GM18873 (cell line): Measurements from ENCODE around the gene KLF1.
"Not testable (repeated sequence)": the region's sequence is repeated elsewhere in the genome, so short reads cannot be mapped to it uniquely, and the experiment has no call there.

Experiments
- ATAC-seq: cut with Tn5 transposase; IDR thresholded peaks from one replicate; pipeline ENCODE4 v1.9.1; 2021; ENCODE audit warnings: mild to moderate bottlenecking, moderate library complexity, moderate number of reproducible peaks; ENCODE audit not compliant: unreplicated experiment, low FRiP score

Gene KLF1

GRCh38 chr19:12868540-12869112 lies 18.4 kb downstream of the KLF1 start:
- ATAC-seq = no peak

GRCh38 chr19:12867120-12868099 lies 19.6 kb downstream of the KLF1 start:
- no peak for ATAC-seq

GRCh38 chr19:12866416-12867119 lies 20.4 kb downstream of the KLF1 start:
- no peak for ATAC-seq

GRCh38 chr19:12865746-12866415 lies 21.1 kb downstream of the KLF1 start:
- no peak for ATAC-seq

GRCh38 chr19:12864721-12865715 lies 22.0 kb downstream of the KLF1 start:
- no peak for ATAC-seq

GRCh38 chr19:12864143-12864542 lies 22.9 kb downstream of the KLF1 start:
- no peak for ATAC-seq

- ATAC-seq = no peak
Observed at GRCh38 chr19:12859546-12859945, 27.5 kb downstream of the KLF1 start.

GRCh38 chr19:12858041-12858928 lies 28.7 kb downstream of the KLF1 start:
- ATAC-seq = no peak

- no peak for ATAC-seq
Observed at GRCh38 chr19:12856653-12857052, 30.3 kb downstream of the KLF1 start.

- ATAC-seq = no peak
Observed at GRCh38 chr19:12847159-12848139, 39.6 kb downstream of the KLF1 start.

- not testable (repeated sequence) for ATAC-seq
Observed at GRCh38 chr19:12846613-12847012, 40.4 kb downstream of the KLF1 start.

GRCh38 chr19:12843999-12844732 lies 42.8 kb downstream of the KLF1 start:
- no peak for ATAC-seq

GRCh38 chr19:12843328-12843727 lies 43.7 kb downstream of the KLF1 start:
- ATAC-seq = no peak

GRCh38 chr19:12842511-12842910 lies 44.5 kb downstream of the KLF1 start:
- no peak for ATAC-seq

- ATAC-seq = no peak
Observed at GRCh38 chr19:12841094-12841493, 45.9 kb downstream of the KLF1 start.
